Liver (tissue), 9 donors: ENCODE results near the gene ALOX15. TPM values are rescaled to one million over a fixed set of nuclear protein-coding genes. Genes with fewer than 3 reads are reported as not detected.

Experiments used
- DNase-seq: peaks from one replicate; pipeline ENCODE4 v3.0.0-alpha.2; 2017; ENCODE audit warnings: low spot score
- H3K27ac ChIP-seq, 2 donors: one replicate each; pipeline ENCODE4 v1.7.0; 2013; ENCODE audit warnings: inconsistent platforms in 2 of 2, low read length in 2 of 2, control low read depth in 1 of 2, low read depth in 1 of 2, mild to moderate bottlenecking in 1 of 2
- H3K27me3 ChIP-seq, 4 donors: one replicate each; pipeline versions ENCODE4 v1.6.1 to v1.7.0; 2013; ENCODE audit warnings: low read length in 3 of 4, inconsistent platforms in 1 of 4, mild to moderate bottlenecking in 1 of 4, moderate library complexity in 1 of 4; ENCODE audit not compliant: control insufficient read depth in 4 of 4, insufficient read depth in 4 of 4
- H3K36me3 ChIP-seq, 4 donors: one replicate each; pipeline versions ENCODE4 v1.6.1 to v1.7.0; 2013; ENCODE audit warnings: low read length in 3 of 4, mild to moderate bottlenecking in 3 of 4, low read depth in 1 of 4, moderate library complexity in 1 of 4; ENCODE audit not compliant: control insufficient read depth in 4 of 4, insufficient read depth in 3 of 4
- H3K4me1 ChIP-seq, 4 donors: one replicate each; pipeline versions ENCODE4 v1.6.1 to v1.7.0; 2013; ENCODE audit warnings: low read length in 3 of 4, mild to moderate bottlenecking in 3 of 4, moderate library complexity in 1 of 4; ENCODE audit not compliant: control insufficient read depth in 4 of 4, insufficient read depth in 4 of 4
- H3K4me3 ChIP-seq, 3 donors: one replicate each; pipeline versions ENCODE4 v1.6.1 to v1.7.0; 2013; ENCODE audit warnings: low read length in 3 of 3, control low read depth in 1 of 3, low read depth in 1 of 3, mild to moderate bottlenecking in 1 of 3
- H3K9ac ChIP-seq, 2 donors: one replicate each; pipeline ENCODE4 v1.7.0; 2013; ENCODE audit warnings: low read length in 2 of 2, mild to moderate bottlenecking in 2 of 2, moderate library complexity in 2 of 2, control low read depth in 1 of 2, low read depth in 1 of 2
- H3K9me3 ChIP-seq, 4 donors: one replicate each; pipeline versions ENCODE4 v1.6.1 to v1.7.0; 2013; ENCODE audit warnings: low read length in 3 of 4; ENCODE audit not compliant: control insufficient read depth in 4 of 4
- JUND ChIP-seq, 2 donors: IDR thresholded peaks; 2 replicates each; pipeline ENCODE4 v1.6.1; 2016; ENCODE audit warnings: antibody characterized with exemption in 2 of 2
- MAX ChIP-seq: IDR thresholded peaks from 2 replicates; pipeline ENCODE4 v1.6.1; 2016; ENCODE audit warnings: antibody characterized with exemption
- NR2F2 ChIP-seq: IDR thresholded peaks from 2 replicates; pipeline ENCODE4 v1.6.1; 2016; ENCODE audit warnings: antibody characterized with exemption
- RAD21 ChIP-seq, 2 donors: IDR thresholded peaks; 2 replicates each; pipeline ENCODE4 v1.6.1; 2016; ENCODE audit warnings: antibody characterized with exemption in 2 of 2, mild to moderate bottlenecking in 2 of 2
- RXRA ChIP-seq, 2 donors: IDR thresholded peaks; 2 replicates each; pipeline ENCODE4 v1.6.1; 2017 to 2018; ENCODE audit warnings: antibody characterized with exemption in 2 of 2, mild to moderate bottlenecking in 1 of 2
- SP1 ChIP-seq: IDR thresholded peaks from 2 replicates; pipeline ENCODE4 v1.6.1; 2018; ENCODE audit warnings: antibody characterized with exemption, mild to moderate bottlenecking
- TAF1 ChIP-seq: conservative IDR thresholded peaks from 2 replicates; pipeline ENCODE4 v1.6.1; 2016; ENCODE audit warnings: antibody characterized with exemption, mild to moderate bottlenecking
- YY1 ChIP-seq: IDR thresholded peaks from 2 replicates; pipeline ENCODE4 v1.6.1; 2016; ENCODE audit warnings: antibody characterized with exemption, mild to moderate bottlenecking
- WGBS: extraction: QIAGEN DNeasy Blood & Tissue Kit; methylation state at CpG from one replicate; pipeline ENCODE4 v1.1.7; 2013; 5-methylcytosine and 5-hydroxymethylcytosine counted together
- polyA plus RNA-seq, 2 donors: library from polyadenylated mRNA; stranded (reverse) in 1 of 2; unstranded in 1 of 2; fragments of 200-250 nt in 1 of 2; fragments of >200 nt in 1 of 2; fragmentation: Nextera tagmentation in 1 of 2; extraction: Ambion mirVana in 1 of 2; gene quantifications; one replicate each; pipeline versions ENCODE4 v1.2.1 to v1.2.3, GENCODE V29; 2013 to 2015
- total RNA-seq, 2 donors: library from RNA; depleted of rRNA; stranded (reverse); fragments of >200 nt; gene quantifications; one replicate each; pipeline ENCODE4 v1.2.3, GENCODE V29; 2014
- TF ChIP-seq, protein P1 (sequence below): IDR thresholded peaks from 2 replicates; pipeline ENCODE4 v1.6.1; 2016; ENCODE audit warnings: antibody characterized with exemption, mild to moderate bottlenecking
- TF ChIP-seq, protein P2 (sequence below): IDR thresholded peaks from 2 replicates; pipeline ENCODE4 v1.6.1; 2016; ENCODE audit warnings: antibody characterized with exemption
- donor health status: healthy.
- donor health status: healthy.
- donor health status: healthy.
- donor health status: healthy.
- donor health status: healthy.

Gene ALOX15
- total and polyA plus RNA-seq, 4 donors, result 0.03 to 1.7 TPM; not detected in 2

DNA sequence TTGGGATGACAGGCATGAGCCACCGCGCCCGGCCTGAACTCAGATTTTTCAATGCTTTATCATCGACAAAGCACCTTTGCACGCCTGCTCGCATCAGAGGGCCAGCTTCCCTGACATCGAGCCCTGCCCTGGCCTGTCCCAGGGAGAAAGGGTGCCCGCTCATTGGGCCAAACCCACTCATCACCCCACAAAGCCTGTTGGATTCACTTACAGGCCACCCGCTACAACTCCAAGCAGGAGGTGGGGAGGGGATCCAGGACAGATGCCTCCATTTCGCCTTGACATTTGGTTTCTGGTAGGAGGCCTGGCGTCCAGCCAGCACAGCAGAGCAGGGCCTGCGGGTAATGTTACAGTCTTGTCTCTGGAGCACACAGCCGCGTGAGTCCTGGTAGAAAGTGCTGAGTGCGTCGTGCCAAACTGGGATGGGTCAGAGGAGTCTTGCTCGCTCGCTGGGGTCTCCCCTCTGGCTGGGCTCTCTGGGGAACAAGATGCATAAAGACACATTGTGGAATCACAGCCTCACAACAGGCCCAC is 37.3 kb downstream of the ALOX15 start:
- no peak for DNase-seq
- no peak for TF ChIP-seq JUND (IDR thresholded peaks at IDR 0.05)
- no peak for TF ChIP-seq MAX
- TF ChIP-seq, protein P1, sequence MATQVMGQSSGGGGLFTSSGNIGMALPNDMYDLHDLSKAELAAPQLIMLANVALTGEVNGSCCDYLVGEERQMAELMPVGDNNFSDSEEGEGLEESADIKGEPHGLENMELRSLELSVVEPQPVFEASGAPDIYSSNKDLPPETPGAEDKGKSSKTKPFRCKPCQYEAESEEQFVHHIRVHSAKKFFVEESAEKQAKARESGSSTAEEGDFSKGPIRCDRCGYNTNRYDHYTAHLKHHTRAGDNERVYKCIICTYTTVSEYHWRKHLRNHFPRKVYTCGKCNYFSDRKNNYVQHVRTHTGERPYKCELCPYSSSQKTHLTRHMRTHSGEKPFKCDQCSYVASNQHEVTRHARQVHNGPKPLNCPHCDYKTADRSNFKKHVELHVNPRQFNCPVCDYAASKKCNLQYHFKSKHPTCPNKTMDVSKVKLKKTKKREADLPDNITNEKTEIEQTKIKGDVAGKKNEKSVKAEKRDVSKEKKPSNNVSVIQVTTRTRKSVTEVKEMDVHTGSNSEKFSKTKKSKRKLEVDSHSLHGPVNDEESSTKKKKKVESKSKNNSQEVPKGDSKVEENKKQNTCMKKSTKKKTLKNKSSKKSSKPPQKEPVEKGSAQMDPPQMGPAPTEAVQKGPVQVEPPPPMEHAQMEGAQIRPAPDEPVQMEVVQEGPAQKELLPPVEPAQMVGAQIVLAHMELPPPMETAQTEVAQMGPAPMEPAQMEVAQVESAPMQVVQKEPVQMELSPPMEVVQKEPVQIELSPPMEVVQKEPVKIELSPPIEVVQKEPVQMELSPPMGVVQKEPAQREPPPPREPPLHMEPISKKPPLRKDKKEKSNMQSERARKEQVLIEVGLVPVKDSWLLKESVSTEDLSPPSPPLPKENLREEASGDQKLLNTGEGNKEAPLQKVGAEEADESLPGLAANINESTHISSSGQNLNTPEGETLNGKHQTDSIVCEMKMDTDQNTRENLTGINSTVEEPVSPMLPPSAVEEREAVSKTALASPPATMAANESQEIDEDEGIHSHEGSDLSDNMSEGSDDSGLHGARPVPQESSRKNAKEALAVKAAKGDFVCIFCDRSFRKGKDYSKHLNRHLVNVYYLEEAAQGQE, result no peak
- TF ChIP-seq YY1, result no peak
- no peak for TF ChIP-seq TAF1
- TF ChIP-seq NR2F2, result no peak
- Histone ChIP-seq H3K27ac (no peak overlapping the region), H3K9me3 (no peaks in the 10 kb centered on the region), H3K4me3 (no peak overlapping the region), H3K9ac (no peak overlapping the region), H3K27me3 (peaks cover 0 to 5% (median 0%) of the 10 kb centered on the region in 4 donors), H3K36me3 (no peaks in the 10 kb centered on the region), H3K4me1 (no peaks in the 10 kb centered on the region)
- 83% methylated on average over 18 of the region's 18 CpGs for WGBS

DNA sequence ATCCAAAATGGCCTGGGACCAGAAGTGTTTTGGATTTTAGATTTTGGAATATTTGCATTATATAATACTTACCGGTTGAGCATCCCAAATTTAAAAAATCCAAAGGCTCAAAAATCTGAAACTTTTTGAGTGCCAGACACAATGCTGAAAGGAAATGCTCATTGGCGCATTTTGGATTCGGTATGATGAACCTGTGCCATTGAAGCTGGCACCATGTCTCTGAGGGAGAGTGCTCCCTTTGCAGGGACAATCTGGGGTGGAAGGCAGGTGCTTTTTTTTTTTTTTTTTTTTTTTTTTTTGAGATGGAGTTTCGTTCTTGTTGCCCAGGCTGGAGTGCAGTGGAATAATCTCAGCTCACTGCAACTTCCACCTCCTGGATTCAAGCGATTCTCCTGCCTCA is 39.4 kb downstream of the ALOX15 start:
- 88% methylated on average over 5 of the region's 5 CpGs for WGBS
- no peak overlapping the region for H3K9ac ChIP-seq

More for the DNA sequence above, 39.4 kb downstream of the ALOX15 start:
- TF ChIP-seq, protein P1, result no peak
- TF ChIP-seq SP1, result no peak
- TF ChIP-seq, protein P2, sequence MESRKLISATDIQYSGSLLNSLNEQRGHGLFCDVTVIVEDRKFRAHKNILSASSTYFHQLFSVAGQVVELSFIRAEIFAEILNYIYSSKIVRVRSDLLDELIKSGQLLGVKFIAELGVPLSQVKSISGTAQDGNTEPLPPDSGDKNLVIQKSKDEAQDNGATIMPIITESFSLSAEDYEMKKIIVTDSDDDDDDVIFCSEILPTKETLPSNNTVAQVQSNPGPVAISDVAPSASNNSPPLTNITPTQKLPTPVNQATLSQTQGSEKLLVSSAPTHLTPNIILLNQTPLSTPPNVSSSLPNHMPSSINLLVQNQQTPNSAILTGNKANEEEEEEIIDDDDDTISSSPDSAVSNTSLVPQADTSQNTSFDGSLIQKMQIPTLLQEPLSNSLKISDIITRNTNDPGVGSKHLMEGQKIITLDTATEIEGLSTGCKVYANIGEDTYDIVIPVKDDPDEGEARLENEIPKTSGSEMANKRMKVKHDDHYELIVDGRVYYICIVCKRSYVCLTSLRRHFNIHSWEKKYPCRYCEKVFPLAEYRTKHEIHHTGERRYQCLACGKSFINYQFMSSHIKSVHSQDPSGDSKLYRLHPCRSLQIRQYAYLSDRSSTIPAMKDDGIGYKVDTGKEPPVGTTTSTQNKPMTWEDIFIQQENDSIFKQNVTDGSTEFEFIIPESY, result no peak
- TF ChIP-seq RXRA (IDR thresholded peaks at IDR 0.05), result no peak
- no peak for TF ChIP-seq RAD21 (IDR thresholded peaks at IDR 0.05)
- no peaks in the 10 kb centered on the region for H3K27me3 ChIP-seq
- H3K9me3 ChIP-seq, result no peaks in the 10 kb centered on the region
- no peaks in the 10 kb centered on the region for H3K36me3 ChIP-seq
- DNase-seq, result no peak
- no peak overlapping the region for H3K4me3 ChIP-seq
- H3K4me1 ChIP-seq, result no peaks in the 10 kb centered on the region
- H3K27ac ChIP-seq, result no peak overlapping the region
